ENCODE measurements around the gene OR2A14.
"Not testable (repeated sequence)": the region's sequence is repeated elsewhere in the genome, so short reads cannot be mapped to it uniquely, and the experiment has no call there.

Gene OR2A14

DNA sequence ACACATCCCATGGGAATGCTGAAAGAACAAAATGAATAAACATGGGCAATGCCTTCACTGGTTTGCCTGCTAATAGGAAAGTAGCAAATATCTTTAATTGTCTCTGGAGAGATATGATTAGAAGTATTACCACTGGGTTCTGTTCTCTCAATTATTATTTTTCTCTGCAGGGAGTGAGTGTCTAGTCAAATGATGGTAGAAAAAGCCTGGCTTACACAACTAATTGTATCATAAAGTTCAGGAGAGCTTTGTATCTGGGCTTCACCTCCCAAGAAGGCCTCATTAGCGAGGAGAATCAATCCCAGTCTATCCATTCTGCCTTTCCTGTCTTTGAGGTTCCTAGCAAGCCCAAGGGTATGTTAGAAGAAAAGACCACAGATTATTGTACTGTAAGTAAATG lies at the start of gene OR2A14:
TSS of gene OR2A14 (plus strand) at position 301 of the 400 bp plus-strand sequence. CDS start 5,937 bp downstream, outside the sequence.
- DNase-seq: no peak

GRCh38 chr7:144074374-144074773 lies 48.6 kb upstream of the OR2A14 start:
- no peak for DNase-seq

DNA sequence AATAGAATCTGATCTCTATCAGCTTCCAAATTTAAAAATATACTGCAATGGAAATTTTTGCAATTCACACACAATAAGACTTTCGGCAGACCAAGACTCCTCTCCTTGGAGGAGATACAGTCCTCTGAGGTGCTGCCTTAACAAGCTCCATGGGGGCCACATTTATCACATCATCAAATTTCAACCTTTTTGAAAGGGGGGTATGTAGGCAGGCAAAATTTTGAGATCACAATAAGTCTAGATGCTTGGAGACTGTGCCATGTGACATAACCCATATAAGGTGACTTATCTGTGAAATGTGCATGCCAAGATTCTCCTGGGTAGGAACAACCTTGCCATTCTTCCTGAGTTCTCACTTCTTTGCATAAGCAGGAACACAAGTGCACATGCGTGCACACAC lies 37.0 kb upstream of the OR2A14 start, which contains the start of gene OR2A12:
TSS of gene OR2A12 (plus strand) at position 301 of the 400 bp plus-strand sequence. CDS start 8,830 bp downstream, outside the sequence.
- no peak for DNase-seq

DNA sequence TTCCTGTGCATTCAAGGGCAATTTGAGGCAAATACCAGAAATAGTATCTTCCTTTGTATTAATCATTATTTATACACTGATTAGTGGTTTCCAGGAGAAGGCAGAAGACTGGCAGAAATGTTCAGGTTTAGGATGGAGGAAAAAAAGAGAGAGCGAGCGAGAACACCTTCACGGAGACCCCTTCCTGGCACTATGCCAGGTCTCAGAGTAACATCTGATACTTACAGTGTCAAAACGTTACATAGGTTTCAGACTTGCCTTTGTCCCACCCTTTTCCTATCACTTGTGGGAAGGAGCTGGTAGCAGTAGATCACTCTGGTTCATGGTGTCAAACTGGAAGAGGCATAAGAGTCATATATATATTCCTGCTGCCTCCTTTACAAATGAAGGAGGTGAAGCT lies 36.2 kb upstream of the OR2A14 start:
- DNase-seq: no peak

DNA sequence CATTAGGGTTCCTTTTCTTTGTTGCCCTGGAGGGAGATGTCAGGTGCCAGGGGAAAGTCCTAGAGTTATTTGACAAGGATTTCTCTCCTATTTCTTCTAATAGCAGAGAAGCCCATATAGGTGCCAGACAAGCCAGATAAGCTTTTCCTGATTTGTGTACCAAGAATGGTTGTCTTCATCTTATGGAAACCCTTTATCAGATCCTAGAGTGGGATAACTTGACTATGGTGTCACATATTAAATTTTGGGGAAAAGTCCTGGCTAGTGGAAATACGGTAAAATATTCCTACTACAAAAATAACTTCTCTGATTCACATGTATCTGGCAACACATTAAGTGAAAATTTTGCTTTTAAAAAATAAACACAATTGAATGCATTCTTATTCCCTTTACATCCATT lies 35.7 kb upstream of the OR2A14 start:
- no peak for DNase-seq

- DNase-seq: no peak
These were observed 32.3 kb upstream of the OR2A14 start for GRCh38 chr7:144090667-144091066.

DNA sequence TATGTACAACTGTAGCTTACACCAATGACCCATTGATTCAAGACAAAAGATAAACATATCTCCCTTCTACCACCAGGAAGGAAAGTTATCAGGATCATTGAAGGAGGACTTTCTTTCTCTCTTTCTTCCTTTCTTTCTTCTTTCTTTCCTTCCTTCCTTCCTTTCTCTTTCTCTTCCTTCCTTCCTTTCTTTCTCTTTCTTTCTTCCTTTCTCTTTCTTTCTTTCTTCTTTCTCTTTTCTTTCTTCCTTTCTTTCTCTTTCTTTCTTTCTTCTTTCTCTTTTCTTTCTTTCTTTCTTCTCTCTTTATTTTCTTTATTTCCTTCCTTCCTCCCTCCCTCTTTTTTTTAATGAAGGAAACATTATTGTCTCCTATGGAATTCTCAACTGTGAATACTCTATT lies 24.2 kb upstream of the OR2A14 start:
- DNase-seq: no peak

- DNase-seq: no peak
These were observed 22.4 kb upstream of the OR2A14 start for GRCh38 chr7:144100607-144101006.

DNA sequence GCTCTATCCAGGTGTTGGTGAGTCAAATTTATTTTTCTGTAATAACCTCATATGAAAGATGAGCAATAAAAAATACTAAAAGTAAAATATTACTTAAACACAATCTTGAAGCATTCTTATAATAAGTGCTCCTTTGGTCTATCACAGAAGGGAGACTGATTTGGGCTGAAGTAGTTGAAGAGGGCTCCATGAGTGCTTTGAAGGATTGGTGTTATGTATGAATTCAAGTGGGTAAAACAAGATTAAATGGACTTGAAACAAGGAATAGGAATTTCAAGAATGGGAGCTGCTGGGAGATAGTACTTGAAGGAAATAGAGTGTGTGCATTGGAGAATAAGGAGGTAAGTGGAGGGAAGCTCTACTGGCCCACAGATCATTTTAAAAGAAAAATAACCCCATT lies 20.9 kb upstream of the OR2A14 start:
- no peak for DNase-seq

DNA sequence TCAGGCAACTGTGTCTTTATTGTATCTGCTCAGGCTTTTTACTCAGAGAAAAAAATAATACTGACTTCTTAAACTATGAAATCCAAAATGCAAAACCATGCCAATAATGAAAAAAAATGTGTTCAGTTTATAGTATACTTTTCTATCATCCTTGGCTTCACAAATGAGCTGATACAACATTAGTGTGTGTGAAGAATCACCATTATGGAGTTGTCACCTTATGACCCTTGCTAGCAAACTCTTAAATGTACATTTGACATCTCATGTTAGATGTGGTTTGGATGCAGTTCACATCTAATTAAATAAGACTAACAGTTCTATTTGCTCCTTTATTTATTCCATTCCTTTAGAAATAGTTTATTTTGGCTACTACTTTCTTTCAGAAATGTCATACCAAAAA lies 17.8 kb upstream of the OR2A14 start:
- no peak for DNase-seq

DNA sequence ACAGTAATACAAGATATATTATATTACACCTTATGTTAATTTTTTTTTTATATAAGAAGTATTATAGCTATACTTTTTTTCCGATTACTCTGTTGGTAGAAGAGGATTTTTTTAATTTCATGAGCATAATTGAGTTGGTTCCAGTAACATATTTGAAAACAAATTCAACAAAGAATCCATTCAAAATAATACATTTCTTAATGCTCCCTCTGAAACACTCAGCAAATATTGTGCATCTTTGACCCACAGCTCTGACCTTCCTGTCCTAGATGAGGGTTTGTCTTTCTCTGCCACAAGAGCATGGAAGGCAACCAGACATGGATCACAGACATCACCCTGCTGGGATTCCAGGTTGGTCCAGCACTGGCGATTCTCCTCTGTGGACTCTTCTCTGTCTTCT lies 13.7 kb upstream of the OR2A14 start, which contains the start of gene OR2A2:
TSS of gene OR2A2 (plus strand) at position 301 of the 400 bp plus-strand sequence. CDS start at position 301, 0 bp downstream.
- no peak for DNase-seq

GRCh38 chr7:144110272-144110671 lies 12.7 kb upstream of the OR2A14 start:
- no peak for DNase-seq

- no peak for DNase-seq
These were observed 9.3 kb upstream of the OR2A14 start for GRCh38 chr7:144113651-144114050.

GRCh38 chr7:144118341-144118740 lies 4.6 kb upstream of the OR2A14 start:
- DNase-seq: no peak

GRCh38 chr7:144127714-144128334 lies 4.8 kb downstream of the OR2A14 start:
- DNase-seq: peak; percentile 6

DNA sequence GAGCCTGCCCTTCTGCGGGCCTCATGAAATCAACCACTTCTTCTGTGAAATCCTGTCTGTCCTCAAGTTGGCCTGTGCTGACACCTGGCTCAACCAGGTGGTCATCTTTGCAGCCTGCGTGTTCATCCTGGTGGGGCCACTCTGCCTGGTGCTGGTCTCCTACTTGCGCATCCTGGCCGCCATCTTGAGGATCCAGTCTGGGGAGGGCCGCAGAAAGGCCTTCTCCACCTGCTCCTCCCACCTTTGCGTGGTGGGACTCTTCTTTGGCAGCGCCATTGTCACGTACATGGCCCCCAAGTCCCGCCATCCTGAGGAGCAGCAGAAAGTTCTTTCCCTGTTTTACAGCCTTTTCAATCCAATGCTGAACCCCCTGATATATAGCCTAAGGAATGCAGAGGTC lies 6.6 kb downstream of the OR2A14 start:
- not testable (repeated sequence) for DNase-seq

DNA sequence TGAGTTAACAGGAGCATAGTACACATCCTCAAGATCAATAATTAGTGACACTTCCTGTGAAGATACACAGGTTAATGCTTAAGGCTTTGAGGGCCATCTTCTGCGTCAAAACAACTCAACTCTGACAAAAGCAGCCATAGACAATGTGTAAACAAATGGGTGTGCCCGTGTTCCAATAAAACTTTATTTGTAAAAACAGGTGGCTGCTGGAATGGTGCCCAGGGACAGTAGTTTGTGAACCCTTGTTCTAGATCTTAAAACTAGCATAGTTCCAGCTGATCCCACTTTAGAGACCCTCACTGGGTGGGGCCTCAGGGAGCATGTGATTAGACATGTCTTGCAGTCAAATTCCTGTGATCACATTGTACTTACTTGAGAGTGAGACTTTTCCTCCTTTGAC lies 7.8 kb downstream of the OR2A14 start:
- no peak for DNase-seq

- DNase-seq: no peak
These were observed 9.3 kb downstream of the OR2A14 start for GRCh38 chr7:144132262-144132661.

- DNase-seq: no peak
These were observed 10.3 kb downstream of the OR2A14 start for GRCh38 chr7:144133307-144133706.

- DNase-seq: no peak
These were observed 11.1 kb downstream of the OR2A14 start for GRCh38 chr7:144134116-144134515.

- DNase-seq: no peak
These were observed 14.5 kb downstream of the OR2A14 start for GRCh38 chr7:144137501-144137900.

DNA sequence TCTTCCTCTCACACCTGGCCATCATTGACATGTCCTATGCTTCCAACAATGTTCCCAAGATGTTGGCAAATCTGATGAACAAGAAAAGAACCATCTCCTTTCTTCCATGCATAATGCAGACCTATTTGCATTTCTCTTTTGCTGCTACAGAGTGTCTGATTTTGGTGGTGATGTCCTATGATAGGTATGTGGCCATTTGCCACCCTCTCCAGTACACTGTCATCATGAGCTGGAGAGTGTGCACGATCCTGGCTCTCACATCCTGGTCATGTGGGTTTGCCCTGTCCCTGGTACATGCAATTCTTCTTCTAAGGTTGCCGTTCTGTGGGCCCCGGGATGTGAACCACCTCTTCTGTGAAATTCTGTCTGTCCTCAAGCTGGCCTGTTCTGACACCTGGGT lies 19.2 kb downstream of the OR2A14 start:
- DNase-seq: no peak

DNA sequence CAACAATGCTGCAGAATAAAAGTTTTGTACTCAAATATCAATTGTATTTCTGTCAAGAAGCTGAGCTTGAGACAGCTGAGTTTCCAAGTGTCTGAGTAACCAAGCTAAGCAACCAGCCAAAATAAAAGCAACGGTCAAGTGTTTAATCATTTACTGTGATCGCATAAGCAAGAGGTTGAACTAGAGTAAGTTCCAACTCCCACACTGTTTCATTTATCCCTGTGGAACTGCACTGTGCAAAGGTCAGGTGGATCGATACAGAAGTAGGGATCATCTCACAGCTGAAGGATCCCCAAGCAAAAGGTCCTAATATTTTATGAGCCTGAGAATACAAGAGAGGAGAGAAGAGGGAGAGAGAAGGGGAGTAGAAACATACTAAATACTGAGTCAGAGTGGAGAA lies 21.4 kb downstream of the OR2A14 start:
- no peak for DNase-seq

DNA sequence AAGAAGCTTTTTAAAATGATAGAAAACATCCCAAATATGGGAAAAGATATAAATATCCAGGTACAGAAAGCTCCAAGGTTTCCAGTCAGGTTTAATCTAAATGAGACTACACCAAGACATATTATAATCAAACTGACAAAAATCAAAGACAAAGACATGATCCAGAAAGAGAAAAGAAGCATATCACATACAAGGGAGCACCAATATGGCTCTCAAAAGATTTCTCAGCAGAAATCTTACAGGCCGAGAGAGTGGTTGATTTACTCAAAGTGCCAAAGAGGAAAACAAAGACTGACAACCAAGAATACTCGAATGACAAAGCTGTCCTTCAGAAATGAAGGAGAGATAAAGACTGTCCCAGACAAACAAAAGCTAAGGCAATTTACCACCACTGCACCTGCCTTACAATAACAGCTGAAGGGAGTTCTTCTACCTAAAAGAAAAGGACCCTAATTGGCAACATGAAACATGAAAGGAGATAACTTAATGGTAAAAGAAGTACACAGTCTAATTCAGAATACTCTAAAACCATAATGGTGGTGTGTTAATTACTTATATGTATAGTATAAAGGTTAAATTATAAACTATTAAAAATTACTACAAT lies 25.4 kb downstream of the OR2A14 start:
- no peak for DNase-seq

- DNase-seq: no peak
These were observed 35.9 kb downstream of the OR2A14 start for GRCh38 chr7:144158861-144159260.

Measured in DMS 273 treated with DMSO at 0.1 percent for 48 hours (cell line).